A549 (cell line): Measurements from ENCODE around the gene TMEM128. TPM values are rescaled to one million over a fixed set of nuclear protein-coding genes. Genes with fewer than 3 reads are reported as not detected.

Experiments used
- ATAC-seq, 2 experiments: fragments of 200-7000 bp in 1 of 2; fragments of >200 bp in 1 of 2; cut with Nextera tagmentation in 1 of 2; cut with Tn5 transposase in 1 of 2; 3 replicates each; pipeline versions ENCODE4 v1.8.0 to v1.9.1; 2018 to 2020; ENCODE audit warnings: mild to moderate bottlenecking in 1 of 2, moderate library complexity in 1 of 2
- CTCF ChIA-PET: fragments of 300-600 bp; sonication (Branson Sonifier 250); formaldehyde crosslinking; extraction: SDS; loops from one replicate; lab custom pipeline; 2021; ENCODE audit warnings: antibody characterized with exemption, inconsistent platforms; lab: Yijun Ruan, JAX
- POLR2A ChIA-PET: fragments of 350-600 bp; formaldehyde crosslinking; extraction: SDS; loops from one replicate; lab custom pipeline; 2021; ENCODE audit warnings: antibody characterized with exemption, inconsistent platforms; lab: Yijun Ruan, JAX
- DNase-seq, 2 experiments: peaks; one replicate each; pipeline versions ENCODE4 v3.0.0 to v3.0.0-alpha.2; 2011 to 2016; ENCODE audit warnings: low read depth in 1 of 2, low spot score in 1 of 2
- FAIRE-seq: peaks from 2 replicates; lab custom pipeline; 2011; peaks lifted over from hg19 to GRCh38; lab: Jason Lieb, UNC
- H3K27ac ChIP-seq, 2 experiments: fragments of >200 bp; sonication (Bioruptor Twin); formaldehyde crosslinking; 3 replicates each; pipeline ENCODE4 v1.5.1; 2016 to 2017
- H3K4me1 ChIP-seq: fragments of >200 bp; sonication (Bioruptor Twin); formaldehyde crosslinking; 3 replicates; pipeline ENCODE4 v1.6.1; 2016
- H3K4me2 ChIP-seq: fragments of >200 bp; sonication (Bioruptor Twin); formaldehyde crosslinking; 3 replicates; pipeline ENCODE4 v1.6.1; 2016
- H3K4me3 ChIP-seq: fragments of >200 bp; sonication (Bioruptor Twin); formaldehyde crosslinking; 3 replicates; pipeline ENCODE4 v1.5.1; 2016
- H3K9me3 ChIP-seq: fragments of >200 bp; sonication (Bioruptor Twin); formaldehyde crosslinking; 3 replicates; pipeline ENCODE4 v1.6.1; 2016
- CBX2 ChIP-seq: fragments of 200-600 bp; sonication (generic); IDR thresholded peaks from 2 replicates; pipeline ENCODE4 v1.6.1; 2016; ENCODE audit warnings: low read depth, mild to moderate bottlenecking, borderline replicate concordance
- CHD4 ChIP-seq: fragments of 200-600 bp; sonication (generic); IDR thresholded peaks from 2 replicates; pipeline ENCODE4 v1.6.1; 2016; ENCODE audit warnings: antibody characterized with exemption, mild to moderate bottlenecking, borderline replicate concordance
- EHF ChIP-seq: fragments of 250-450 bp; sonication (Bioruptor Pico); IDR thresholded peaks from 2 replicates; pipeline ENCODE4 v1.5.0; 2020; ENCODE audit warnings: mild to moderate bottlenecking
- EHMT2 ChIP-seq: fragments of 200-600 bp; sonication (generic); IDR thresholded peaks from 2 replicates; pipeline ENCODE4 v1.6.1; 2016; ENCODE audit warnings: antibody characterized with exemption, low read depth, mild to moderate bottlenecking, moderate library complexity
- EP300 ChIP-seq, 2 experiments: fragments of >200 bp; sonication (Bioruptor Twin); formaldehyde crosslinking; IDR thresholded peaks; 2 replicates in 1 of 2; 3 replicates in 1 of 2; pipeline ENCODE4 v1.6.1; 2016 to 2017
- HEYL ChIP-seq: fragments of 250-450 bp; sonication (Bioruptor Pico); IDR thresholded peaks from 2 replicates; pipeline ENCODE4 v1.8.0; 2021; ENCODE audit warnings: mild to moderate bottlenecking, moderate library complexity
- NPAS2 ChIP-seq: fragments of 250-450 bp; sonication (Bioruptor Pico); IDR thresholded peaks from 2 replicates; pipeline ENCODE4 v1.8.0; 2022; ENCODE audit warnings: mild to moderate bottlenecking, moderate library complexity, borderline replicate concordance
- NR3C1 ChIP-seq: fragments of >200 bp; sonication (Bioruptor Twin); formaldehyde crosslinking; IDR thresholded peaks from 3 replicates; pipeline ENCODE4 v1.6.1; 2017
- POLR2AphosphoS2 ChIP-seq: conservative IDR thresholded peaks from 2 replicates; pipeline ENCODE4 v1.6.1; 2012; ENCODE audit warnings: low read length, improper control_type of control experiment, inconsistent platforms
- RAD21 ChIP-seq, 2 experiments: fragments of >200 bp in 1 of 2; sonication (Bioruptor Twin) in 1 of 2; formaldehyde crosslinking in 1 of 2; IDR thresholded peaks in 1 of 2; conservative IDR thresholded peaks in 1 of 2; 2 replicates in 1 of 2; 3 replicates in 1 of 2; pipeline ENCODE4 v1.6.1; 2012 to 2018; ENCODE audit warnings: inconsistent platforms in 1 of 2
- RARB ChIP-seq: fragments of 250-450 bp; sonication (Bioruptor Pico); IDR thresholded peaks from 2 replicates; pipeline ENCODE4 v1.8.0; 2021; ENCODE audit warnings: mild to moderate bottlenecking, moderate library complexity
- RCOR1 ChIP-seq: fragments of 150-350 bp; IDR thresholded peaks from 2 replicates; pipeline ENCODE4 v1.6.1; 2014; ENCODE audit warnings: antibody characterized with exemption, low read length, low read depth
- RNF2 ChIP-seq: fragments of 200-600 bp; sonication (generic); IDR thresholded peaks from 2 replicates; pipeline ENCODE4 v1.6.1; 2016; ENCODE audit warnings: low read depth, mild to moderate bottlenecking, antibody characterized with exemption, moderate library complexity, borderline replicate concordance
- SREBF2 ChIP-seq: fragments of 450-650 bp; IDR thresholded peaks from 2 replicates; pipeline ENCODE4 v1.6.1; 2014; ENCODE audit warnings: mild to moderate bottlenecking, moderate library complexity
- ZC3H11A ChIP-seq: fragments of 450-650 bp; IDR thresholded peaks from 2 replicates; pipeline ENCODE4 v1.6.1; 2014; ENCODE audit warnings: antibody characterized with exemption, mild to moderate bottlenecking
- ZNF302 ChIP-seq: fragments of 250-450 bp; sonication (Bioruptor Pico); IDR thresholded peaks from 2 replicates; pipeline ENCODE4 v1.9.0; 2021; ENCODE audit warnings: inconsistent platforms, mild to moderate bottlenecking, moderate library complexity
- WGBS: methylation state at CpG from one replicate; pipeline ENCODE4 v1.1.6; 2017; ENCODE audit errors: missing lambda C conversion rate; 5-methylcytosine and 5-hydroxymethylcytosine counted together
- polyA plus RNA-seq, 4 experiments: library from polyadenylated mRNA; depleted of rRNA in 3 of 4; stranded (reverse); fragments of >200 nt; fragmentation: RNase III in 1 of 4; extraction: RNeasy Plus Mini Kit Qiagen cat#74134 plus additional on column Dnase treatment in 1 of 4; gene quantifications; 2 replicates in 3 of 4; 3 replicates in 1 of 4; pipeline ENCODE4 v1.2.3, GENCODE V29; 2011 to 2017
- TF ChIP-seq, protein P1 (sequence below): fragments of >200 bp; sonication (Bioruptor Twin); formaldehyde crosslinking; IDR thresholded peaks from 3 replicates; pipeline ENCODE4 v1.5.1; 2016
- TF ChIP-seq, protein P2 (sequence below): IDR thresholded peaks from 2 replicates; pipeline ENCODE4 v1.6.1; 2012
- TF ChIP-seq, protein P3 (sequence below): fragments of 450-650 bp; IDR thresholded peaks from 2 replicates; pipeline ENCODE4 v1.6.1; 2014; ENCODE audit warnings: antibody characterized with exemption
- TF ChIP-seq, protein P4 (sequence below): fragments of 150-350 bp; IDR thresholded peaks from 2 replicates; pipeline ENCODE4 v1.6.1; 2014; ENCODE audit warnings: low read depth, mild to moderate bottlenecking, low read length
- TF ChIP-seq, protein P5 (sequence below): fragments of 250-450 bp; sonication (Bioruptor Pico); IDR thresholded peaks from 2 replicates; pipeline ENCODE4 v1.5.0; 2021; ENCODE audit warnings: mild to moderate bottlenecking, moderate library complexity, borderline replicate concordance
- TF ChIP-seq, protein P6 (sequence below): fragments of 200-600 bp; sonication (generic); IDR thresholded peaks from 2 replicates; pipeline ENCODE4 v1.6.1; 2016; ENCODE audit warnings: antibody characterized with exemption, mild to moderate bottlenecking, moderate library complexity

TMEM128 gene
- polyA plus RNA-seq, 2 of the 4 experiments (the other 2 are of a cell fraction) = 13.9 to 29.1 TPM

DNA sequence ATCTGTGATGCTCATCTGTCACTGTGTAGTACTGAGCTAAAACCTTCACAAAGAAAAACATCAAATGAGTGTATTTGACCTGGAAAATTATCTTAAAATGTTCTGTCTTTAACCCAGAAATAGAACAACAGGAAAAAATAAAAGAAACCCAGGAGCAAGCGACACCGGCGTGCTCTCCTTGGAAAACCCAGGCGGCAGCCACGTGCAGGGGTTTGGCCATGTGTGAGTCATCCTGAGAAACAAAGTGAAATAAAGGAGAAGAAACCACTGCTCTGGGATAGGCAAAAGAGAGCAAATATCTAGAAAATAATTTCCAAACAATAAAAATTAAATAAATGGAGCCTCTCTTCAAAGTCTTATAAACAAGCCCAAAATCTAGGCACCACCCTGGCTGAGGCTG lies 20.0 kb upstream of the TMEM128 start:
- ATAC-seq (no peak), FAIRE-seq (no peak)
- no peak overlapping the region for H3K27ac ChIP-seq
- no peak overlapping the region for H3K4me2 ChIP-seq
- POLR2A ChIA-PET = no interaction called here
- CTCF ChIA-PET = no interaction called here
- no peaks in the 10 kb centered on the region for H3K4me1 ChIP-seq
- TF ChIP-seq, protein P1, sequence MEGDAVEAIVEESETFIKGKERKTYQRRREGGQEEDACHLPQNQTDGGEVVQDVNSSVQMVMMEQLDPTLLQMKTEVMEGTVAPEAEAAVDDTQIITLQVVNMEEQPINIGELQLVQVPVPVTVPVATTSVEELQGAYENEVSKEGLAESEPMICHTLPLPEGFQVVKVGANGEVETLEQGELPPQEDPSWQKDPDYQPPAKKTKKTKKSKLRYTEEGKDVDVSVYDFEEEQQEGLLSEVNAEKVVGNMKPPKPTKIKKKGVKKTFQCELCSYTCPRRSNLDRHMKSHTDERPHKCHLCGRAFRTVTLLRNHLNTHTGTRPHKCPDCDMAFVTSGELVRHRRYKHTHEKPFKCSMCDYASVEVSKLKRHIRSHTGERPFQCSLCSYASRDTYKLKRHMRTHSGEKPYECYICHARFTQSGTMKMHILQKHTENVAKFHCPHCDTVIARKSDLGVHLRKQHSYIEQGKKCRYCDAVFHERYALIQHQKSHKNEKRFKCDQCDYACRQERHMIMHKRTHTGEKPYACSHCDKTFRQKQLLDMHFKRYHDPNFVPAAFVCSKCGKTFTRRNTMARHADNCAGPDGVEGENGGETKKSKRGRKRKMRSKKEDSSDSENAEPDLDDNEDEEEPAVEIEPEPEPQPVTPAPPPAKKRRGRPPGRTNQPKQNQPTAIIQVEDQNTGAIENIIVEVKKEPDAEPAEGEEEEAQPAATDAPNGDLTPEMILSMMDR = no peak
- TF ChIP-seq, protein P2, sequence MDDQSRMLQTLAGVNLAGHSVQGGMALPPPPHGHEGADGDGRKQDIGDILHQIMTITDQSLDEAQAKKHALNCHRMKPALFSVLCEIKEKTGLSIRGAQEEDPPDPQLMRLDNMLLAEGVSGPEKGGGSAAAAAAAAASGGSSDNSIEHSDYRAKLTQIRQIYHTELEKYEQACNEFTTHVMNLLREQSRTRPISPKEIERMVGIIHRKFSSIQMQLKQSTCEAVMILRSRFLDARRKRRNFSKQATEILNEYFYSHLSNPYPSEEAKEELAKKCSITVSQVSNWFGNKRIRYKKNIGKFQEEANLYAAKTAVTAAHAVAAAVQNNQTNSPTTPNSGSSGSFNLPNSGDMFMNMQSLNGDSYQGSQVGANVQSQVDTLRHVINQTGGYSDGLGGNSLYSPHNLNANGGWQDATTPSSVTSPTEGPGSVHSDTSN = no peak
- TF ChIP-seq ZNF302 (CRISPR knock-in tag) (no peak), POLR2AphosphoS2 (no peak), NPAS2 (CRISPR knock-in tag) (no peak), RCOR1 (no peak), RNF2 (no peak), HEYL (CRISPR knock-in tag) (no peak), EHF (CRISPR knock-in tag) (no peak), SREBF2 (no peak), EHMT2 (no peak), NR3C1 (no peak), CHD4 (no peak), EP300 (IDR thresholded peaks at IDR 0.05) (no peak), CBX2 (no peak)
- TF ChIP-seq, protein P3, sequence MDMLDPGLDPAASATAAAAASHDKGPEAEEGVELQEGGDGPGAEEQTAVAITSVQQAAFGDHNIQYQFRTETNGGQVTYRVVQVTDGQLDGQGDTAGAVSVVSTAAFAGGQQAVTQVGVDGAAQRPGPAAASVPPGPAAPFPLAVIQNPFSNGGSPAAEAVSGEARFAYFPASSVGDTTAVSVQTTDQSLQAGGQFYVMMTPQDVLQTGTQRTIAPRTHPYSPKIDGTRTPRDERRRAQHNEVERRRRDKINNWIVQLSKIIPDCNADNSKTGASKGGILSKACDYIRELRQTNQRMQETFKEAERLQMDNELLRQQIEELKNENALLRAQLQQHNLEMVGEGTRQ = no peak
- TF ChIP-seq, protein P4, sequence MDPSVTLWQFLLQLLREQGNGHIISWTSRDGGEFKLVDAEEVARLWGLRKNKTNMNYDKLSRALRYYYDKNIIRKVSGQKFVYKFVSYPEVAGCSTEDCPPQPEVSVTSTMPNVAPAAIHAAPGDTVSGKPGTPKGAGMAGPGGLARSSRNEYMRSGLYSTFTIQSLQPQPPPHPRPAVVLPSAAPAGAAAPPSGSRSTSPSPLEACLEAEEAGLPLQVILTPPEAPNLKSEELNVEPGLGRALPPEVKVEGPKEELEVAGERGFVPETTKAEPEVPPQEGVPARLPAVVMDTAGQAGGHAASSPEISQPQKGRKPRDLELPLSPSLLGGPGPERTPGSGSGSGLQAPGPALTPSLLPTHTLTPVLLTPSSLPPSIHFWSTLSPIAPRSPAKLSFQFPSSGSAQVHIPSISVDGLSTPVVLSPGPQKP = no peak
- TF ChIP-seq, all 56 proteins: peak for 0
- Histone ChIP-seq H3K9me3 (no peaks in the 10 kb centered on the region), H3K4me3 (no peak overlapping the region)
- WGBS = 88% methylated on average over 5 of the region's 5 CpGs
- DNase-seq = no peak

DNA sequence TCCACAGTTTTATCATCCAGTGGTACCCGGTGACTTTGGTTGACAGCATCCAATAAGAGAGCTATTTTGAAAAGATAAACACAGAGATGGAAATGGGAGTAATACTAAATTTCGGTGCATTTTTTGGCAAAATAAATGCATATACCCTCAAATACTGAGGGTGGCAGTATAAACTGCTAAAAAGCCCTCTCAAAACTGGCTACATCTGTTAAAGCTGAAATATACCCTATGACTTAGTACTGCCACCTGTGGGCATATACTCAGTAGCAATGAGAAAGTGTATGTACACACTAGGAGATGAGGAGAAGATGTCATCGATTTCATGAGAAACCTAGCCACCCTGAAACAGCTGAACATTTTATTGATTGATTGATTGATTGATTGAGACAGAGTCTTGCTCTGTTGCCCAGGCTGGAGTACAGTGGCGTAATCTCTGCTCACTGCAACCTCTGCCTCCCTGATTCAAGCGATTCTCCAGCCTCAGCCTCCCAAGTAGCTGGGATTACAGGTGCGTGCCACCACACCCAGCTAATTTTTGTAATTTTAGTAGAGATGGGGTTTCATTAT lies 12.2 kb upstream of the TMEM128 start:
- Histone ChIP-seq H3K9me3 (no peaks in the 10 kb centered on the region), H3K4me3 (no peak overlapping the region), H3K4me2 (peak overlapping the region; percentile 66), H3K4me1 (peaks cover 10% of the 10 kb centered on the region; the same call in 2 of the 3 replicates), H3K27ac (no peak overlapping the region)
- CTCF ChIA-PET = interaction anchor here (0.6 to 1.9 kb wide), 17 partner anchors 9 to 313 kb away, joined by 3 to 18 read pairs (median 3); partner anchors contain the start of gene TMEM128
- ATAC-seq (peak; percentile 97 to 98), FAIRE-seq (no peak), DNase-seq (peak; percentile 72 to 74)
- POLR2A ChIA-PET = interaction anchor here (1.4 kb wide), 1 partner anchor 12 kb away, joined by 5 read pairs; the partner anchor contains the start of gene TMEM128
- 59% methylated on average over 6 of the region's 6 CpGs for WGBS
- TF ChIP-seq NPAS2 (CRISPR knock-in tag) = no peak
- no peak for TF ChIP-seq NR3C1
- peak; percentile 52 to 59 for TF ChIP-seq RAD21 (conservative IDR thresholded peaks at IDR 0.05 in 1 of 2, IDR thresholded peaks at IDR 0.05 in 1 of 2)
- TF ChIP-seq, protein P5, sequence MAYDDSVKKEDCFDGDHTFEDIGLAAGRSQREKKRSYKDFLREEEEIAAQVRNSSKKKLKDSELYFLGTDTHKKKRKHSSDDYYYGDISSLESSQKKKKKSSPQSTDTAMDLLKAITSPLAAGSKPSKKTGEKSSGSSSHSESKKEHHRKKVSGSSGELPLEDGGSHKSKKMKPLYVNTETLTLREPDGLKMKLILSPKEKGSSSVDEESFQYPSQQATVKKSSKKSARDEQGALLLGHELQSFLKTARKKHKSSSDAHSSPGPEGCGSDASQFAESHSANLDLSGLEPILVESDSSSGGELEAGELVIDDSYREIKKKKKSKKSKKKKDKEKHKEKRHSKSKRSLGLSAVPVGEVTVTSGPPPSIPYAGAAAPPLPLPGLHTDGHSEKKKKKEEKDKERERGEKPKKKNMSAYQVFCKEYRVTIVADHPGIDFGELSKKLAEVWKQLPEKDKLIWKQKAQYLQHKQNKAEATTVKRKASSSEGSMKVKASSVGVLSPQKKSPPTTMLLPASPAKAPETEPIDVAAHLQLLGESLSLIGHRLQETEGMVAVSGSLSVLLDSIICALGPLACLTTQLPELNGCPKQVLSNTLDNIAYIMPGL (CRISPR knock-in tag) = no peak
- TF ChIP-seq, protein P1 = peak; percentile 54
- TF ChIP-seq ZC3H11A = no peak
- no peak for TF ChIP-seq RARB
- TF ChIP-seq, protein P6, sequence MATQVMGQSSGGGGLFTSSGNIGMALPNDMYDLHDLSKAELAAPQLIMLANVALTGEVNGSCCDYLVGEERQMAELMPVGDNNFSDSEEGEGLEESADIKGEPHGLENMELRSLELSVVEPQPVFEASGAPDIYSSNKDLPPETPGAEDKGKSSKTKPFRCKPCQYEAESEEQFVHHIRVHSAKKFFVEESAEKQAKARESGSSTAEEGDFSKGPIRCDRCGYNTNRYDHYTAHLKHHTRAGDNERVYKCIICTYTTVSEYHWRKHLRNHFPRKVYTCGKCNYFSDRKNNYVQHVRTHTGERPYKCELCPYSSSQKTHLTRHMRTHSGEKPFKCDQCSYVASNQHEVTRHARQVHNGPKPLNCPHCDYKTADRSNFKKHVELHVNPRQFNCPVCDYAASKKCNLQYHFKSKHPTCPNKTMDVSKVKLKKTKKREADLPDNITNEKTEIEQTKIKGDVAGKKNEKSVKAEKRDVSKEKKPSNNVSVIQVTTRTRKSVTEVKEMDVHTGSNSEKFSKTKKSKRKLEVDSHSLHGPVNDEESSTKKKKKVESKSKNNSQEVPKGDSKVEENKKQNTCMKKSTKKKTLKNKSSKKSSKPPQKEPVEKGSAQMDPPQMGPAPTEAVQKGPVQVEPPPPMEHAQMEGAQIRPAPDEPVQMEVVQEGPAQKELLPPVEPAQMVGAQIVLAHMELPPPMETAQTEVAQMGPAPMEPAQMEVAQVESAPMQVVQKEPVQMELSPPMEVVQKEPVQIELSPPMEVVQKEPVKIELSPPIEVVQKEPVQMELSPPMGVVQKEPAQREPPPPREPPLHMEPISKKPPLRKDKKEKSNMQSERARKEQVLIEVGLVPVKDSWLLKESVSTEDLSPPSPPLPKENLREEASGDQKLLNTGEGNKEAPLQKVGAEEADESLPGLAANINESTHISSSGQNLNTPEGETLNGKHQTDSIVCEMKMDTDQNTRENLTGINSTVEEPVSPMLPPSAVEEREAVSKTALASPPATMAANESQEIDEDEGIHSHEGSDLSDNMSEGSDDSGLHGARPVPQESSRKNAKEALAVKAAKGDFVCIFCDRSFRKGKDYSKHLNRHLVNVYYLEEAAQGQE = no peak
